HepG2 (cell line): ENCODE measurements around the gene DCTN1. TPM values are rescaled to one million over a fixed set of nuclear protein-coding genes. Genes with fewer than 3 reads are reported as not detected.

Source experiments
- ATAC-seq: fragments of 200-7000 bp; cut with Tn5 transposase; 3 replicates; pipeline ENCODE4 v1.9.1; 2020; ENCODE audit warnings: mild to moderate bottlenecking, moderate library complexity
- BruUV-seq: library from RNA; stranded (reverse); fragments of 400-500 nt; replicated peaks from 2 replicates; lab custom pipeline; 2021; lab: Mats Ljungman, UMichigan
- CTCF ChIA-PET: fragments of 300-600 bp; formaldehyde crosslinking; extraction: SDS; loops from one replicate; lab custom pipeline; 2021; ENCODE audit warnings: low total read pairs, inconsistent platforms, low intra/inter-chr PET ratio; lab: Yijun Ruan, JAX
- POLR2A ChIA-PET: fragments of 350-600 bp; sonication (Branson Sonifier 250); formaldehyde crosslinking; loops from one replicate; lab custom pipeline; 2020; ENCODE audit warnings: antibody characterized with exemption, inconsistent platforms; lab: Yijun Ruan, JAX
- DNase-seq: peaks from one replicate; pipeline ENCODE4 v3.0.0-alpha.2; 2015; ENCODE audit warnings: low spot score
- FAIRE-seq: peaks from 3 replicates; lab custom pipeline; 2011; peaks lifted over from hg19 to GRCh38; lab: Jason Lieb, UNC
- H2AFZ ChIP-seq: one replicate; pipeline ENCODE4 v1.6.1; 2011; ENCODE audit warnings: low read length, inconsistent platforms
- H3K27ac ChIP-seq: fragments of 300-600 bp; 3 replicates; pipeline ENCODE4 v1.8.0; 2011; ENCODE audit warnings: mixed run types, mild to moderate bottlenecking, mixed read lengths, low read length, inconsistent platforms; ENCODE audit not compliant: insufficient read depth; ENCODE audit errors: extremely low read length
- H3K27me3 ChIP-seq, 2 experiments: fragments of 200-600 bp in 1 of 2; 2 replicates in 1 of 2; 3 replicates in 1 of 2; pipeline versions ENCODE4 v1.6.0 to v1.8.0; 2011; ENCODE audit warnings: low read length in 2 of 2, mild to moderate bottlenecking in 2 of 2, moderate library complexity in 2 of 2, inconsistent platforms in 1 of 2; ENCODE audit not compliant: insufficient read depth in 2 of 2, control insufficient read depth in 1 of 2
- H3K36me3 ChIP-seq, 2 experiments: fragments of 200-600 bp in 1 of 2; replicated peaks in 1 of 2; 2 replicates in 1 of 2; 3 replicates in 1 of 2; pipeline versions ENCODE4 v1.5.1 to v1.8.0; 2011; ENCODE audit warnings: low read length in 2 of 2, inconsistent platforms in 1 of 2; ENCODE audit not compliant: insufficient read depth in 2 of 2, control insufficient read depth in 1 of 2
- H3K4me1 ChIP-seq: 2 replicates; pipeline ENCODE4 v1.5.1; 2012; ENCODE audit warnings: low read length, inconsistent platforms; ENCODE audit not compliant: insufficient read depth
- H3K4me2 ChIP-seq: 2 replicates; pipeline ENCODE4 v1.6.0; 2011; ENCODE audit warnings: low read depth, low read length, inconsistent platforms
- H3K4me3 ChIP-seq, 3 experiments: fragments of 200-600 bp in 1 of 3; sonication (generic), shearing (Covaris generic) in 1 of 3; replicated peaks in 1 of 3; 2 replicates each; pipeline ENCODE4 v1.5.1; 2011 to 2016; ENCODE audit warnings: low read length in 3 of 3, inconsistent platforms in 2 of 3, low read depth in 2 of 3, mild to moderate bottlenecking in 2 of 3, control low read depth in 1 of 3, mixed read lengths in 1 of 3; ENCODE audit not compliant: insufficient read depth in 1 of 3
- H3K79me2 ChIP-seq: one replicate; pipeline ENCODE4 v1.6.1; 2011; ENCODE audit warnings: low read length, inconsistent platforms; ENCODE audit not compliant: insufficient read depth
- H3K9ac ChIP-seq: 2 replicates; pipeline ENCODE4 v1.6.0; 2011; ENCODE audit warnings: mild to moderate bottlenecking, low read depth, low read length, inconsistent platforms; ENCODE audit not compliant: insufficient read depth
- H3K9me3 ChIP-seq: 2 replicates; pipeline ENCODE4 v1.5.1; 2012; ENCODE audit warnings: mild to moderate bottlenecking, low read length
- H4K20me1 ChIP-seq: 2 replicates; pipeline ENCODE4 v1.6.0; 2011; ENCODE audit warnings: inconsistent platforms, mild to moderate bottlenecking, low read length, moderate library complexity; ENCODE audit not compliant: insufficient read depth
- CCDC6 ChIP-seq: sonication (generic); formaldehyde crosslinking; IDR thresholded peaks from 2 replicates; pipeline ENCODE4 v1.8.1; 2022; ENCODE audit warnings: mild to moderate bottlenecking, missing genetic modification reagents, moderate library complexity
- ERF ChIP-seq: IDR thresholded peaks from 2 replicates; pipeline ENCODE4 v1.6.1; 2018; ENCODE audit warnings: missing biosample characterization, missing genetic modification reagents
- GTF3A ChIP-seq: sonication (generic); formaldehyde crosslinking; conservative IDR thresholded peaks from 2 replicates; pipeline ENCODE4 v1.4.0; 2020; ENCODE audit warnings: mild to moderate bottlenecking, missing genetic modification reagents
- HCFC1 ChIP-seq: fragments of 150-350 bp; IDR thresholded peaks from 2 replicates; pipeline ENCODE4 v1.6.1; 2014; ENCODE audit warnings: low read depth, low read length
- HDAC6 ChIP-seq: fragments of 200-600 bp; sonication (generic); IDR thresholded peaks from 2 replicates; pipeline ENCODE4 v1.7.0; 2017; ENCODE audit warnings: mild to moderate bottlenecking, antibody characterized with exemption, low read length, low read depth
- ISL2 ChIP-seq: sonication (generic); formaldehyde crosslinking; IDR thresholded peaks from 2 replicates; pipeline ENCODE4 v1.5.0; 2020; ENCODE audit warnings: missing genetic modification reagents
- KMT2A ChIP-seq: sonication (generic); formaldehyde crosslinking; IDR thresholded peaks from 2 replicates; pipeline ENCODE4 v1.4.0; 2020; ENCODE audit warnings: missing genetic modification reagents
- MLLT10 ChIP-seq: sonication (generic); formaldehyde crosslinking; IDR thresholded peaks from 2 replicates; pipeline ENCODE4 v1.4.0; 2020; ENCODE audit warnings: missing genetic modification reagents
- MYNN ChIP-seq: sonication (generic); formaldehyde crosslinking; IDR thresholded peaks from 2 replicates; pipeline ENCODE4 v1.4.0; 2020; ENCODE audit warnings: mild to moderate bottlenecking, low read depth, missing genetic modification reagents
- PHF8 ChIP-seq: sonication (generic); formaldehyde crosslinking; IDR thresholded peaks from 2 replicates; pipeline ENCODE4 v1.5.0; 2020; ENCODE audit warnings: missing genetic modification reagents
- SP5 ChIP-seq: IDR thresholded peaks from 2 replicates; pipeline ENCODE4 v1.6.1; 2016; ENCODE audit warnings: low read depth, borderline replicate concordance
- TGIF2 ChIP-seq: IDR thresholded peaks from 2 replicates; pipeline ENCODE4 v1.6.1; 2016; ENCODE audit warnings: control low read depth, missing compliant biosample characterization
- ZNF619 ChIP-seq: sonication (generic); formaldehyde crosslinking; IDR thresholded peaks from 2 replicates; pipeline ENCODE4 v1.4.0; 2020; ENCODE audit warnings: mild to moderate bottlenecking, missing genetic modification reagents
- ZNF772 ChIP-seq: sonication (generic); formaldehyde crosslinking; IDR thresholded peaks from 2 replicates; pipeline ENCODE4 v1.5.0; 2020; ENCODE audit warnings: mild to moderate bottlenecking, missing genetic modification reagents
- WGBS: methylation state at CpG from one replicate; pipeline ENCODE4 v1.1.6; 2017; ENCODE audit warnings: low lambda C conversion rate; 5-methylcytosine and 5-hydroxymethylcytosine counted together
- in situ Hi-C: cut with HindIII; loops from 2 replicates; pipeline ENCODE4 v1.10.0; 2017; ENCODE audit warnings: low pct_unique_long_range_greater_than_20kb; ENCODE audit not compliant: extremely low pct_ligation_motif_present
- intact Hi-C: fragments of 100-400 bp; cut with micrococcal nuclease; formaldehyde crosslinking; loops from one replicate; pipeline ENCODE4 v1.10.0; 2022; ENCODE audit not compliant: unreplicated experiment
- polyA plus RNA-seq, 8 experiments: library from polyadenylated mRNA; depleted of rRNA in 3 of 8; stranded (reverse) in 7 of 8; unstranded in 1 of 8; fragments of >200 nt; fragmentation: Illumina TruSeq in 4 of 8; extraction: Trizol in 4 of 8; gene quantifications; 2 replicates each; pipeline versions ENCODE4 v1.2.1 to v1.2.3, GENCODE V29; 2011 to 2016; ENCODE audit warnings: low read depth in 4 of 8, missing spikeins in 1 of 8, mixed read lengths in 1 of 8; ENCODE audit not compliant: insufficient read depth in 1 of 8
- total RNA-seq, 5 experiments: library from RNA; depleted of rRNA; stranded (reverse); fragments of >200 nt; fragmentation: Illumina TruSeq; extraction: Trizol; gene quantifications; 2 replicates each; pipeline ENCODE4 v1.2.3, GENCODE V29; 2016; ENCODE audit warnings: low read depth in 1 of 5
- TF ChIP-seq, protein P1 (sequence below): fragments of 450-650 bp; IDR thresholded peaks from 2 replicates; pipeline ENCODE4 v1.6.1; 2016
- TF ChIP-seq, protein P2 (sequence below): sonication (generic); formaldehyde crosslinking; IDR thresholded peaks from 2 replicates; pipeline ENCODE4 v1.4.0; 2020; ENCODE audit warnings: mild to moderate bottlenecking, low read depth, missing genetic modification reagents
- TF ChIP-seq, protein P3 (sequence below): sonication (generic); formaldehyde crosslinking; IDR thresholded peaks from 2 replicates; pipeline ENCODE4 v1.5.0; 2020; ENCODE audit warnings: missing genetic modification reagents, mild to moderate bottlenecking, borderline replicate concordance
- TF ChIP-seq, protein P4 (sequence below): sonication (generic); formaldehyde crosslinking; IDR thresholded peaks from 2 replicates; pipeline ENCODE4 v1.5.0; 2020; ENCODE audit warnings: missing genetic modification reagents
- TF ChIP-seq, protein P5 (sequence below): sonication (generic); formaldehyde crosslinking; IDR thresholded peaks from 2 replicates; pipeline ENCODE4 v1.5.1; 2020; ENCODE audit warnings: mild to moderate bottlenecking, missing genetic modification reagents

DCTN1 gene
- total and polyA plus RNA-seq, 2 of the 13 experiments (the other 11 are each of a cell fraction or from before 2014, with no cell fraction given) = 73.2 to 122 TPM

DNA sequence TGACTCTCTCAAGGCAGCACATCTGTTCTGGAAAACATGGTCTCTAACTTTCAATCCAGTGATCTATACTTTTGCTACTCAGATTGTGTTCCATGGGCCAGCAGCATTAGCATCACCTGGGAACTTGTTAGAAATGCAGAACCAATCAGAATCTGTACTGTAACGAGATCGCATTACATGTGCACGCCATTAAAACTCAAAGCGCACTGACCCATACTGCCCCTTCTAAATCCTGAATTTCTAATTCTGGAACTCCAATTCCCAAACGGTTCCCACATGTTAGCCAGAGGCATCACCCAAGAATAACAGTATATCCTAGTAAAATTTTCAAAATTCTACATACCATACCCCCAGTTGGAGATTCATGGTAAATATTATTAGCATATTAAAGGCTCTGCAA is 10.5 kb upstream of the DCTN1 start:
- no peak overlapping the region for H2AFZ ChIP-seq
- DNase-seq (no peak), ATAC-seq (no peak), FAIRE-seq (no peak)
- peaks cover 0 to 4% of the 10 kb centered on the region in 2 experiments; a peak in 2 of 5 replicates for H3K36me3 ChIP-seq
- H3K79me2 ChIP-seq = peaks cover 56% of the 10 kb centered on the region
- H3K9me3 ChIP-seq = no peaks in the 10 kb centered on the region
- POLR2A ChIA-PET = interaction anchor here (0.9 to 3.8 kb wide), 11 partner anchors 8 to 136 kb away, joined by 3 to 38 read pairs (median 7); partner anchors contain the start of genes CCDC142, INO80B, TTC31 and WBP1
- in situ Hi-C loops (no loop called here), intact Hi-C loops (loop anchor here (5.0 kb wide), 2 partner anchors 58 to 123 kb away; no protein-coding TSS in a partner anchor)
- peaks cover 55% of the 10 kb centered on the region for H3K4me1 ChIP-seq
- H3K27me3 ChIP-seq = peaks cover 0 to 4% of the 10 kb centered on the region in 2 experiments; a peak in 2 of 5 replicates
- peak overlapping the region; percentile 94 for H3K9ac ChIP-seq
- peak overlapping the region; percentile 96 for H3K4me2 ChIP-seq
- no TSS peak for BruUV-seq
- CTCF ChIA-PET = no interaction called here
- H3K27ac ChIP-seq = peak overlapping the region; percentile 87
- WGBS = 78% methylated on average over 5 of the region's 5 CpGs
- no peaks in the 10 kb centered on the region for H4K20me1 ChIP-seq
- peak overlapping the region; percentile 82 to 98 (median 84); a peak in 5 of 6 replicates for H3K4me3 ChIP-seq
- TF ChIP-seq ERF (no peak), SP5 (CRISPR knock-in tag) (no peak), KMT2A (no peak), HDAC6 (no peak), MLLT10 (CRISPR knock-in tag) (no peak), ISL2 (CRISPR knock-in tag) (no peak), CCDC6 (CRISPR knock-in tag) (no peak), ZNF772 (CRISPR knock-in tag) (no peak), PHF8 (CRISPR knock-in tag) (no peak), HCFC1 (no peak), GTF3A (no peak), MYNN (no peak), ZNF619 (CRISPR knock-in tag) (no peak), TGIF2 (CRISPR knock-in tag) (no peak)
- TF ChIP-seq, protein P1, sequence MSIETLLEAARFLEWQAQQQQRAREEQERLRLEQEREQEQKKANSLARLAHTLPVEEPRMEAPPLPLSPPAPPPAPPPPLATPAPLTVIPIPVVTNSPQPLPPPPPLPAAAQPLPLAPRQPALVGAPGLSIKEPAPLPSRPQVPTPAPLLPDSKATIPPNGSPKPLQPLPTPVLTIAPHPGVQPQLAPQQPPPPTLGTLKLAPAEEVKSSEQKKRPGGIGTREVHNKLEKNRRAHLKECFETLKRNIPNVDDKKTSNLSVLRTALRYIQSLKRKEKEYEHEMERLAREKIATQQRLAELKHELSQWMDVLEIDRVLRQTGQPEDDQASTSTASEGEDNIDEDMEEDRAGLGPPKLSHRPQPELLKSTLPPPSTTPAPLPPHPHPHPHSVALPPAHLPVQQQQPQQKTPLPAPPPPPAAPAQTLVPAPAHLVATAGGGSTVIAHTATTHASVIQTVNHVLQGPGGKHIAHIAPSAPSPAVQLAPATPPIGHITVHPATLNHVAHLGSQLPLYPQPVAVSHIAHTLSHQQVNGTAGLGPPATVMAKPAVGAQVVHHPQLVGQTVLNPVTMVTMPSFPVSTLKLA = no peak
- TF ChIP-seq, protein P2, sequence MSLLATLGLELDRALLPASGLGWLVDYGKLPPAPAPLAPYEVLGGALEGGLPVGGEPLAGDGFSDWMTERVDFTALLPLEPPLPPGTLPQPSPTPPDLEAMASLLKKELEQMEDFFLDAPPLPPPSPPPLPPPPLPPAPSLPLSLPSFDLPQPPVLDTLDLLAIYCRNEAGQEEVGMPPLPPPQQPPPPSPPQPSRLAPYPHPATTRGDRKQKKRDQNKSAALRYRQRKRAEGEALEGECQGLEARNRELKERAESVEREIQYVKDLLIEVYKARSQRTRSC (CRISPR knock-in tag) = 0 out of 2 replicates have a peak, but pooled peaks have one; percentile 13
- TF ChIP-seq, protein P3, sequence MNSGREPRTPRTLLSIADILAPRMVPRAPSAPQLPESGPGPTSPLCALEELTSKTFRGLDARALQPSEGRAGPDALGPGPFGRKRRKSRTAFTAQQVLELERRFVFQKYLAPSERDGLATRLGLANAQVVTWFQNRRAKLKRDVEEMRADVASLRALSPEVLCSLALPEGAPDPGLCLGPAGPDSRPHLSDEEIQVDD (CRISPR knock-in tag) = no peak
- TF ChIP-seq, protein P4, sequence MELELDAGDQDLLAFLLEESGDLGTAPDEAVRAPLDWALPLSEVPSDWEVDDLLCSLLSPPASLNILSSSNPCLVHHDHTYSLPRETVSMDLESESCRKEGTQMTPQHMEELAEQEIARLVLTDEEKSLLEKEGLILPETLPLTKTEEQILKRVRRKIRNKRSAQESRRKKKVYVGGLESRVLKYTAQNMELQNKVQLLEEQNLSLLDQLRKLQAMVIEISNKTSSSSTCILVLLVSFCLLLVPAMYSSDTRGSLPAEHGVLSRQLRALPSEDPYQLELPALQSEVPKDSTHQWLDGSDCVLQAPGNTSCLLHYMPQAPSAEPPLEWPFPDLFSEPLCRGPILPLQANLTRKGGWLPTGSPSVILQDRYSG (CRISPR knock-in tag) = no peak
- TF ChIP-seq, protein P5, sequence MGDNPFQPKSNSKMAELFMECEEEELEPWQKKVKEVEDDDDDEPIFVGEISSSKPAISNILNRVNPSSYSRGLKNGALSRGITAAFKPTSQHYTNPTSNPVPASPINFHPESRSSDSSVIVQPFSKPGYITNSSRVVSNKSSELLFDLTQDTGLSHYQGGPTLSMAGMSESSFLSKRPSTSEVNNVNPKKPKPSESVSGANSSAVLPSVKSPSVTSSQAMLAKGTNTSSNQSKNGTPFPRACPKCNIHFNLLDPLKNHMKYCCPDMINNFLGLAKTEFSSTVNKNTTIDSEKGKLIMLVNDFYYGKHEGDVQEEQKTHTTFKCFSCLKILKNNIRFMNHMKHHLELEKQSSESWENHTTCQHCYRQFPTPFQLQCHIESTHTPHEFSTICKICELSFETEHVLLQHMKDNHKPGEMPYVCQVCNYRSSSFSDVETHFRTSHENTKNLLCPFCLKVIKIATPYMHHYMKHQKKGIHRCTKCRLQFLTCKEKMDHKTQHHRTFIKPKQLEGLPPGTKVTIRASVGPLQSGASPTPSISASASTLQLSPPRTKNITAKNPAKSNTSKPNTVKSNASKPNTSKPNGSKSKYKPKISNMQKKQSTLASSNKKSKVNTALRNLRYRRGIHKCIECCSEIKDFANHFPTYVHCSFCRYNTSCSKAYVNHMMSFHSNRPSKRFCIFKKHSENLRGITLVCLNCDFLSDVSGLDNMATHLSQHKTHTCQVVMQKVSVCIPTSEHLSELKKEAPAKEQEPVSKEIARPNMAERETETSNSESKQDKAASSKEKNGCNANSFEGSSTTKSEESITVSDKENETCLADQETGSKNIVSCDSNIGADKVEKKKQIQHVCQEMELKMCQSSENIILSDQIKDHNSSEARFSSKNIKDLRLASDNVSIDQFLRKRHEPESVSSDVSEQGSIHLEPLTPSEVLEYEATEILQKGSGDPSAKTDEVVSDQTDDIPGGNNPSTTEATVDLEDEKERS = no peak
